ENCODE data around the gene RAB27A. TPM values are rescaled to one million over a fixed set of nuclear protein-coding genes. Genes with fewer than 3 reads are reported as not detected.

Gene RAB27A
- total and polyA plus RNA-seq, 2 of the 13 experiments (the other 11 are each of a cell fraction or from before 2014, with no cell fraction given), result 3.4 to 8.1 TPM

- 0 out of 2 replicates have a peak, but pooled peaks have one; percentile 27 for TF ChIP-seq CREBL2 (CRISPR knock-in tag; IDR thresholded peaks at IDR 0.05; ENCODE audit: borderline replicate concordance)
- peak; percentile 47; the same call in 1 of the 2 replicates for TF ChIP-seq MXD1 (CRISPR knock-in tag; IDR thresholded peaks at IDR 0.05)
- peak; percentile 63 for TF ChIP-seq KDM3A (CRISPR knock-in tag; IDR thresholded peaks at IDR 0.05; ENCODE audit: low read depth)
- no peak; the same call in 1 of the 2 replicates for TF ChIP-seq NKX3-1 (CRISPR knock-in tag; IDR thresholded peaks at IDR 0.05)
- TF ChIP-seq, protein P1, sequence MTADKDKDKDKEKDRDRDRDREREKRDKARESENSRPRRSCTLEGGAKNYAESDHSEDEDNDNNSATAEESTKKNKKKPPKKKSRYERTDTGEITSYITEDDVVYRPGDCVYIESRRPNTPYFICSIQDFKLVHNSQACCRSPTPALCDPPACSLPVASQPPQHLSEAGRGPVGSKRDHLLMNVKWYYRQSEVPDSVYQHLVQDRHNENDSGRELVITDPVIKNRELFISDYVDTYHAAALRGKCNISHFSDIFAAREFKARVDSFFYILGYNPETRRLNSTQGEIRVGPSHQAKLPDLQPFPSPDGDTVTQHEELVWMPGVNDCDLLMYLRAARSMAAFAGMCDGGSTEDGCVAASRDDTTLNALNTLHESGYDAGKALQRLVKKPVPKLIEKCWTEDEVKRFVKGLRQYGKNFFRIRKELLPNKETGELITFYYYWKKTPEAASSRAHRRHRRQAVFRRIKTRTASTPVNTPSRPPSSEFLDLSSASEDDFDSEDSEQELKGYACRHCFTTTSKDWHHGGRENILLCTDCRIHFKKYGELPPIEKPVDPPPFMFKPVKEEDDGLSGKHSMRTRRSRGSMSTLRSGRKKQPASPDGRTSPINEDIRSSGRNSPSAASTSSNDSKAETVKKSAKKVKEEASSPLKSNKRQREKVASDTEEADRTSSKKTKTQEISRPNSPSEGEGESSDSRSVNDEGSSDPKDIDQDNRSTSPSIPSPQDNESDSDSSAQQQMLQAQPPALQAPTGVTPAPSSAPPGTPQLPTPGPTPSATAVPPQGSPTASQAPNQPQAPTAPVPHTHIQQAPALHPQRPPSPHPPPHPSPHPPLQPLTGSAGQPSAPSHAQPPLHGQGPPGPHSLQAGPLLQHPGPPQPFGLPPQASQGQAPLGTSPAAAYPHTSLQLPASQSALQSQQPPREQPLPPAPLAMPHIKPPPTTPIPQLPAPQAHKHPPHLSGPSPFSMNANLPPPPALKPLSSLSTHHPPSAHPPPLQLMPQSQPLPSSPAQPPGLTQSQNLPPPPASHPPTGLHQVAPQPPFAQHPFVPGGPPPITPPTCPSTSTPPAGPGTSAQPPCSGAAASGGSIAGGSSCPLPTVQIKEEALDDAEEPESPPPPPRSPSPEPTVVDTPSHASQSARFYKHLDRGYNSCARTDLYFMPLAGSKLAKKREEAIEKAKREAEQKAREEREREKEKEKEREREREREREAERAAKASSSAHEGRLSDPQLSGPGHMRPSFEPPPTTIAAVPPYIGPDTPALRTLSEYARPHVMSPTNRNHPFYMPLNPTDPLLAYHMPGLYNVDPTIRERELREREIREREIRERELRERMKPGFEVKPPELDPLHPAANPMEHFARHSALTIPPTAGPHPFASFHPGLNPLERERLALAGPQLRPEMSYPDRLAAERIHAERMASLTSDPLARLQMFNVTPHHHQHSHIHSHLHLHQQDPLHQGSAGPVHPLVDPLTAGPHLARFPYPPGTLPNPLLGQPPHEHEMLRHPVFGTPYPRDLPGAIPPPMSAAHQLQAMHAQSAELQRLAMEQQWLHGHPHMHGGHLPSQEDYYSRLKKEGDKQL (CRISPR knock-in tag; IDR thresholded peaks at IDR 0.05; ENCODE audit: low read depth), result no peak; the same call in 1 of the 2 replicates
- TF ChIP-seq ZNF550 (CRISPR knock-in tag; IDR thresholded peaks at IDR 0.05; ENCODE audit: borderline replicate concordance), result no peak
- no peak for TF ChIP-seq PITX1 (CRISPR knock-in tag; IDR thresholded peaks at IDR 0.05)
- no peak for TF ChIP-seq HIVEP1 (CRISPR knock-in tag; IDR thresholded peaks at IDR 0.05)
- TF ChIP-seq HDAC2 (CRISPR knock-in tag; IDR thresholded peaks at IDR 0.05), result peak; percentile 82; the same call in 1 of the 2 replicates
- no peak; the same call in 1 of the 2 replicates for TF ChIP-seq ZFP36L2 (CRISPR knock-in tag; IDR thresholded peaks at IDR 0.05)
- TF ChIP-seq MXI1 (IDR thresholded peaks at IDR 0.05; ENCODE audit: borderline replicate concordance, low read depth, low read length), result peak; percentile 94; the same call in 2 of the 3 replicates
- TF ChIP-seq NPAS2 (CRISPR knock-in tag; IDR thresholded peaks at IDR 0.05; ENCODE audit: borderline replicate concordance), result no peak
- TF ChIP-seq ZKSCAN1 (IDR thresholded peaks at IDR 0.05; ENCODE audit: low read length), result 0 out of 2 replicates have a peak, but pooled peaks have one; percentile 35
- no peak for TF ChIP-seq USF2 (IDR thresholded peaks at IDR 0.05; ENCODE audit: low read depth, low read length)
- no peak for TF ChIP-seq USF2 (CRISPR knock-in tag; IDR thresholded peaks at IDR 0.05; ENCODE audit: borderline replicate concordance)
- TF ChIP-seq ZGPAT (CRISPR knock-in tag; IDR thresholded peaks at IDR 0.05), result peak; percentile 73
- no peak for TF ChIP-seq XBP1 (CRISPR knock-in tag; IDR thresholded peaks at IDR 0.05)
Observed at GRCh38 chr15:55196458-55197361, 92.9 kb downstream of the RAB27A start, which contains the start of gene RSL24D1 (continued).
